Activated CD4-positive, alpha-beta T cell treated with anti-CD3 and anti-CD28 coated beads, Interleukin-2, amount 50 U/mL, for 4 hours (primary cell): ENCODE results near the gene IQSEC2.

Experiments
- DNase-seq, 2 experiments: peaks; one replicate each; pipeline ENCODE4 v3.0.0-alpha.2; 2020

The IQSEC2 gene

DNA sequence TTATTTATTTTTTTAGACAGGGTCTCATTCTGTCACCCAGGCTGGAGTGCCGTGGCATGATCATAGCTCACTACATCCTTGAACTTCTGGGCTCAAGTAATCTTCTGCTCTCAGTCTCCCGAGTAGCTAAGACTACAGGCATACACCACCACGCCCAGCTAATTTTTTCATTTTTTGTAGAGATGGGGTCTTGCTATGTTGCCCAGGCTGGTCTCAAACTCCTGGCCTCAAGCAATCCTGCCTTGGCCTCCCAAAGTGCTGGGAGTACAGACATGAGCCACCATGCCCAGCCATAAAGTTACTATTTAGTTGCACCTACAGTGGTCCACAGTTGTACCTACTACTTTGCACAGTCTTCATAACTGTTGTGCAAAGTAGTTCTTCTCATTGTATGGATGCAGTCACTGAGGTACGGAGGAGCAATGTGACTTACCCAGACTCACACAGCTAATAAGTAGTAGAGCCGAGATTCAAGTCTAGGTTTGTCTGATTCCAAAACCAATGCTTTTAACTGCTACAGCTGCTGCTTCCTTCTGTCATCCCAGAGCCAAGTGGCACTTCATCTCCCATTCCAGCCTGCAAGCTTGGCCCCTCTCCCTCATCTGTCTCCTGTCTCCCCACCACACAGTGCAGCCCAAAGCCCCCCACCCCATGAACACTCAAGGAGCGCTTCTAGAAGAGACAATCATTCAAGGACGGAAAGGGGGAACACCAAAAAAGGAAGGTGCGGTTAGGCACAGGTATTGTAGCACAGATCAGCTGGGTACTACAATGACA lies 24.0 kb upstream of the IQSEC2 start:
- no peak for DNase-seq

DNA sequence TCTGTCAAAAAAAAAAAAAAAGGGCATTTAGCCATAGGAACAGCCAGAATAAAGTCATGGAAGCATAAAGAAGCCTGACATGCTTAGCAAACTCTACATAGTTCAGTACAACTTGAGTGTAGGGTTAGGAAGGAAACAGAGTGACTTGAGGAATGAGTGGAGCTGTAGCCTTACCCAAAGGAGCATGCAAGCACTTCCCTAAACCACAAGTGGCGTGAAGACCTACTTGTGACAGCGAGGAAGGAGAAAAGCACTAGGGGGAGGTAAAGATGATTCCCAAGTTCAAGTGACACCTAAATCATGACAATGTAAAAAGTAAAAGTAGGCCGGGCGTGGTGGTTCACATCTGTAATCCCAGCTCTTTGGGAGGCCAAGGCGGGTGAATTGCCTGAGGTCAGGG lies 21.8 kb upstream of the IQSEC2 start:
- no peak for DNase-seq

DNA sequence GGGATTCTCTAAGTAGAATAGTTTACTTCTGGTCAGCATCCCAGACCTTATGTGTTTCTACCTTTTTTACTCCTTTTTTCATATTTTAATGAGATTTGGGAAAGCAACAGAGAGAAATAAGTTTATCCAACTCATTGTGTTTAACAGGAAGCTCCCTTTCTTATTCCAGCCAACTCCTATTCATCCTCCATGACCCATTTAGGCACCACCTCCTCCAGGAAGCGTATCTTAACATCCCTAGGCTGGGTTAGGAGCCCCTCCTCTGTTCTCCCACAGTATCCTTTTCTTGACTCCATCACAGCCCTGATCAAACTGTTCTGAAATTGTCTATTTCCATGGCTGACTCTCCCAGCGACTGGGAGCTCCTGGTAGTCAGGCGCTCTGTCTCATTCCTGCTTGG lies 18.8 kb upstream of the IQSEC2 start:
- DNase-seq, result no peak

DNA sequence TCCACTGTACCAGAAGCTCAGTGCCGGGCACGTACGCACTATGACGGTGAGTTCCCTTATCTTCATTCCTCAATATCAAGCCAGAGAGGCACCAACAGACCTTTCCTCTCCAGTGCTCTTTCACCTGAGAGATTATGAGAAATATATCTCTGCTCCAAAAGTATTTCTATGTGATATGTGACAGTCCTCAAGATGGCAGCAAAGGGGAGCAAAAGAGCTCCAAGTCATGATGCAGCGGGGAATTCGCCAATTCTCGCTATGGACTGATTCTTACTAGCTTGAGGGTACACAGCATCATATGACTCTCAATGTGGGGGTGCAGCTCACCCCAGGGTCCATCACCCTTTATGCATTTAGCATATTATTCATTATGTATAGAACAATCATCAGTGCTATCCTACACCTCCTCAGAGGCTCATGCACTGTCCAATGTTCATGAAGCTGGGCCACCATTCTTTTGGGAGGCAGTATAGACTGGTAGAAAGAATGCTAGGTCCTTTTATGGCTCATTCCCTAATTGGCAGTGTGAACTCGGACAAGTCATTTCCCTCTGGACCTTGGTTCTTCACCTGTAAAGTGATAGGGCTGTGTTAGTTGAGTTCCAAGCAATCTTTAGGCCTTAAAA lies 12.8 kb upstream of the IQSEC2 start:
- no peak for DNase-seq

DNA sequence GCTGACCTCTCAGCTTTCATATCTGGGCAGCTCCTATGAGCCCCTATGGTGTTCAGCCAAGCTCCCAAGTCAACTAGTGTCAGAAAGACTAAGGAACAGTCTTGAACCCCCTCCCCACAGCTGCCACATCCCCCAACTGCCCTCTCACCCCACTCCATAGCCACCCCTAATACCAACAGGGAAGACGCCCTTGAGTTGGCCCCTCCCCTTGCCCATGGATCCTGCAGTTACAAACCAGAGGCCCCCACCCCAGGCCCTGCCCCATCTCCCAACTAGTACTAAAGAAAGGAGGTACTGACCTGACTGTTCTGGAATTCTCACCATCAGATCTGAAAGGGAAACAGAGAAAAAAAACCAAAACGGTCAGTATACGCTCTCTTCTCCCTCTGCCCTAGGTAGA lies 10.2 kb upstream of the IQSEC2 start:
- no peak for DNase-seq

DNA sequence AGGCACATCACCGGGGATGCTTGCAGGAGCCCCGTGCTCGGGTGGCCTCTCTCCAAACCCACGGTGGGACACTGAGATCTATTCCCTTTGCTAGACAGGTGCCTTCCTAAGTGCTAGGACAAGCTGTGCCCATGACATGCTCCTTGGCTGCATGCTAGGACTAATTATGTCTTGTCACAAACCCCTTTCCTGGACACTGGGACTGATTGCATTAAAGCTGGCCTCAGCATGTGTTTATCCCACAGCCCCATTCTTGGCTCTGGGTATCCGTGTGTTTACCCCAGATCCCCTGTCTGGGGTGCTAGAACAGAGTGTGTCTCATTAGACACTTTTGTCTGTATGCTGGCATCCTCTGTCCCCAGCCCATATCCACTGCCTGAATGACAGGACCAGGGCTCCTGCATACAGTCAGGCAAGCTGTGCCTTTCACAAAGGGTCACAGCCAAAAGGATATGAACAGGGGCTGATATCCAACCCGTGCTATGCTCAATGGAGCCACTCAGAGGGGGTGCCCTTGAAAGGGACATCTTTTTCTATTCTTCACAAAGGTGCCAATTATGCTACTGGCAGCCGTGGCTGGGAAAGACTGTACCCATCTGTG lies 9.2 kb upstream of the IQSEC2 start:
- no peak for DNase-seq

DNA sequence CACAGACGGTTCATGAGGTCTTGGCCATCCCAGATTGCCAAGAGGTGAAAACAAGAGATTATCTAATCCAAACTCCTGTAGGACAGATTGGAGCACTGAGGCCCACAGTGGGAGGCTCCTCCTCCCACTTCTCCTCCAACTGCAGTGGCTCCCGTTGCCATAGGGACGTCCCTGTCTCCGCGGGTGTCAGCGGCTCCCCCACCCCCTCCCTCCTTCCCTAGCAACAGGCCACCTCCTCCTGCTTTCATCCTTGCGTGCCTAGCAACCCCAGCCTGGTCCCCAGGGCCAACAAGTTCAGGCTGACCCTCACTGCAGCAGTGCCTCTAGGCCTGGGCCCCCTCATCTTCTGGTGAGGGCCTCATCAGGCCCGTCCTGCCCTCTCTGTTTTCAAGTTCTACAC lies 6.8 kb upstream of the IQSEC2 start:
- DNase-seq, result no peak

DNA sequence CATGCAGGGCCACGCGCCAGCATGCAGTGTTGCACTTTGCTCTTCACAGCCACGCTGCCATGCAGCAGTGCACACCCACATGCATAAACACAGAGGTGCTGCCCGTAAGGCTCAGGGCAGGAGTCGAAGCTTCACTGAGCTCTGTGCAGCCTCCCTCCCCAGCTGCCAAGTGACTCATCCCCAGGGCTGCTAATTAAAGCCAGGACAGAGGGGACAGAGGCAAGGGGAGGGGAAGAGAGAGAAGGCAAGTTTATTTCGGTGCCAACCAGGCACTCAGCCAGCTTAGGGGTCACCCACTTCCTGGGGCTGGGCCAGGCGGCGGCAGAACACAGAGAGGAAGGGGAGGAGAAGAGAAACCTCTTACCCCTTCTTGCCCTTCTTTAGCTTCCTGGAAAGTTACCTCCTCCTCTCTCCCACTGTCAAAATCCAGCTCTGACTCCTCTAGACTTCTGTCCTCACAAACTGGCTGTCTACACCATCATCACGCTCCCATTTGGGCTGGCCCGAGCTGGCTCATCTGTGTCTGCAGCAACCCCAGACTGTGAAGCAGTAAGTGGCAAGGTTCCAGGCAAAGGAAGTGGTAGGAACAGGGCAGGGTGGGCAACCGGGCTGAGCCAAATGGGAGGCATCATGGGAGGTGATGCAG lies 6.2 kb upstream of the IQSEC2 start:
- no peak for DNase-seq

DNA sequence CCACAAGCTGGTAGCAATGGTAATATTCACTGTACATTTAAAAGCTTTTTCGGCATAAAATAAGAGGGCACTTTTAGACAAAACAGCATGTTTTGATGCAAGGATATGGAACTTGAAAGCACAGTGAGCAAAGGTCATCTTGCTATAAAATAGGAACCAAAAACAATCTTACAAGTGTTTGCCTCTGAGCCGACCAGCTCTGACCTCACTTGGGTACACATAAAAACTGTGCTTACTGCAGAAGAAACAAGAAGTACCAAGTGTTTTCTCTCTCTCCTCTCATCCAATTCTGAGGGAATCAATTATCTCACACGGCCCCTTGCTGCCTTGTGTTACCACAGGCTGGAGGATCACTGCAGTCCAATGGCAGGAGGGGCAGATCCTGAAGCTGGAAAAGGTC lies 4.8 kb upstream of the IQSEC2 start:
- no peak for DNase-seq

DNA sequence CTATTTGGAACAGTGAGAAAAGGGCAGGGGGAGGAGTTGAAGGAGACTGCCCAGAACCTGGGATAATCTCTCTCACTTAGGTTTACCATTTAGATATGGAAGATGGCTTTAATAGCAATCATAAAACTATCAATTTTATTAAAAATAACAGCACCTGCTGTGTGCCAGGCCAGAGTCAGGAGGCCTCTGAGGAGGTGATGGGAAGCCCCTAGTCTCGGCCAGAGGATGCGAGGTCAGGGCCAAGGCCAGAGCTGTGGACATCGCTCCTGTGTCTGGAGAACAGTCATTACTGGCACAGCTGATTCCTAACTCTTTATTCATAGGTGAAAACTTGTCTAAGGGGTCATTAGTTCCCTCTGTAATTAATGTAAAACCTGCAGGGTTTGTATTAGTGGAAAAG lies 4.2 kb upstream of the IQSEC2 start:
- no peak for DNase-seq

DNA sequence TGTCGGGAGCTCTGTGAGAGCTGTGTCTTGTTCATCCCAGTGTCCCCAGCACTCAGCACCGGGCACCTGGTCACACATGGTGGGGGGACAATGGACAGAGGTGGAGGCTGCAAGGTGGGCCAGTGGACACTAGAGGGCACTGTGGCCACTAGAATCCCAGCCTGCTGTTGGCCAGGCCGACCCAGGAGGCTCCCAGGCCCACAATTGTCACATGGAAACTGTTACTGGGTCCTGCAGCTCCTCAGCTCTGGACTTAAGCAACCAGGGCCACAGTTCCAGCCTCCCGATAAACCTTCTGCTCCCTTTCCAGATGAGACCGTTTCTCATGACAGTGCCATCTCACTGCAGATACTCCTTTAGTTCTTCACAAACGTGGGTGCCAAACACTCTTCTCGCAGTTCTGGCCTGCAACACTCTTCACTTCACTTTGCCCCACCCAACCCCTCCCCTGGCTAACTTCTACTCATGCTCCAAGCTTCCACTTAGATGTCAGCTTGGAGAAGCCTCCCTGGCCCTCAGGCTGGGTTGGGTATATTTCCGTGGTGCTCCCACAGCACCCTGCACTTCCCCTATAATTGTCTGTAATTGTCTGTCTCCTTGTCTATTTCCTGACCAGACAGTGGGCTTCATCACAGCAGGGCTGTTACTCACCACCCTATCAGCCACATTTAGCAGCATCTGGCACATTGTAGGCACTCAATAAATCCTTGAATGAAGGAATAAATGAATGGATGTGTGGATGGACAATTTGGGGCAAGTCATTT lies 3.5 kb upstream of the IQSEC2 start:
- peak; percentile 21 to 23 for DNase-seq

DNA sequence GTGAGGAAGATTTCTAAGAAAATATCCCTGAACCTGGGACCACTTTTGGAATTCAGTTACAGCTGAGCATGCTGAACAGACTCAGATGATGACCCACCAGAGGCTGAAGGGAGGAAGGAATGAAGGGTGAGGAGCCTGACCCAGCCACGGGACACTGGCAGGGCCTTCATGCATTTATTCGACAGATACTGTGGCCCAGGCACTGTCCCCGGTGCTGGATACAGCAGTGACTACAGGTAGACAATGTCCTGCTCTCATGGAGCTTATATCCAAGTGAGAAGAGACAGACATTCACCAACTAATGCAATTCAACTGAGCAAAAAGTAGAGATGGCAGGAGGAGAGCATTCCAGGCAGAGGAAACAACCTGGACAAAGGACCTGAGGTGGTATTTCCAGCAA lies 2.2 kb upstream of the IQSEC2 start:
- no peak for DNase-seq

DNA sequence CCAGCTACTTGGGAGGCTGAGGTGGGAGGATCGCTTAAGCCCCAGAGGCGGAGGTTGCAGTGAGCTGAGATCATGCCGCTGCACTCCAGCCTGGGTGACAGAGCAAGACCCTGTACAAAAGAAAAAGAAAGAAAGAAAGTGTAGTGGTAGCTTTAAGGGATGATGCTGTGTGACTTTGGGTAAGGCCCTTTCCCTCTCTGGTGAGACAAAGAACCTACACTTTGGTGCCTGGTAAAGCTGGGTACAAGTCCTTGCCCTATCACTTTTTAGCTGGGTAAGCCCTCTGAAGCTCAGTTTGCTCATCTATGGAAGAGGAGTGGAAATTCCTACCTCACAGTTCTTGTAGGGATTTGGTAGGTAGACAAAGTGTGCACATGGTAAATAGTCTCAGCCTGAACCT lies 1.7 kb upstream of the IQSEC2 start:
- no peak for DNase-seq

DNA sequence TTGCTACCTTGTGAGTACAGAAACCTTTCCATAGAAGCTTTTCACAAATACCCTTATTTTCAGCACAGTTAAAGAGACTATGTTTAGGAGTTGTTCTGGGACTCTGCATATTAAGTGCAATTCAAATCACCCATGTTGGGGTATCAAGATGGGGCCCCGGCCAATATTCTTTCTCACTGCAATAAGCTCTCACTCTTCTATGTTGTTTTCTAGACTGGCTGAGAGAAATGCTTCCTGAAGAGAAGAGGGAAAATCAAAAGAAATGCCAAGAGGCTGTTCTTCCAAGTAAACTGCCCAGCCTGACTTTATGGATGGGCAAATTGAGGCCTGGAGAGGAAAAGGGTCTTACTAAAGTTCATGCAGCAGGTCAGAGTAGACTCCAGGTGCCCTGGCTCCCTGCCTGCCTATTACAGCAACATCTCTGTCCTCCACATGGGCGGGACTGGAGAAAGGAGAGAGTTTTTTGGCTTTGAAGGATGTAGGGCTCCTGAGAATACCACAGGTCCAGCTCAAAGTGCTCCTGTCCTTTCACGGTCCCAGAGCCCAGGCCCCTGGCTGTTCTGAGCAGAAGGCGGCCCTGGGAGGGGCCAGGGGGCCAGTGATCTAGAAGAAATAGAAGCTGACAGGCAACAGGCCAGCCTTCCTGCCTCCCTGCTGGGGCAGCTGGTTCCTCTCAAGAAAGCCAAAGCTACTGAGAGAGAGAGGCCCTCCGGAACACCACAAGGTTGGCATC lies 745 bp upstream of the IQSEC2 start:
- DNase-seq, result no peak

DNA sequence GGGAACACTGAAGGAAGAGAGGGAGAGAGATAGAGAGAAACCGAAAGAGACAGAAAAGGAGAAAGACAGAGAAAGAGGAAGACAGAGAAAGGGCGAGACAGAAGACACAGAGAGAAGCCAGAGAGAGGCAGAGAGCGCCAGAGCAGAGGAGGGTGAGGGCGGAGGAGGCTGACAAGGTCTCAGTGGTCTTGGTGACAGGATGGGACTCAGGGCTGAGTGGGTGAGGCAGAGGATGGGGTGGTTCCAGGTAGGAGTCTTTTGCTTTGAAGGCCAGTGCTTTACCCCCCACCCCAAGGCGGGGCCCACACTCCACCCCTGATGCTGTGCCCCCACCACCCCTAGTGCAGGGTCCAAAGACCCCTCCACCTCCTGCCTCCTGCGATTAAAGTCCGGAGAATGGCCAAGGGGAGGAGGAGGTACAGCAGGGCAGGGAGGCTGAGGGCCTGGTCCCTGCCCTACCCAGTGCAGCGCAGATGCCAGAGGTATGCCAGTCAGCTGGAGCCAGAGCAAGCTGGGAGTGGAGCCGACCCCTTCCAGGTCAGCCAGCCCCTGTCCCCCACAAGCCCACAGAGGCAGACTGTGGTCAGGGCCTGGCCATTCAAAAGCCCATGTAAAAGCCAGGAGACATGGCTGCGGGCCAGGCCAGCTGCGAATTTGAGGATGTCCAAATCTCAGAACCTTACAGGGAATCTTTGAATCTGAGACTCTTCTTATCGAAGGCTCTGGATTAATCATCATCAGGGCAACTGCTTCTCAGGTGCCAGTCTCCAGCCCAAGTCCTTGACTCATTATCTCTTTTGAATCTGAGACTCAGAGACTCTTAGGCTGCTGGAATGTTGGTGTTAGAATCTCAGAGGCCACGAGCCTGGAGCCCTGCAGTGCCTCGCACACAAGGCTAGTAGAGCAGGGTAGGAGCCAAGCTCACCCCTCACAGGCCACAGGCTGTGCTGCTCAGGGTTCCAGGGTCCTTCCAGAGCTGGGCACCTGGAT lies 758 bp downstream of the IQSEC2 start:
- DNase-seq, result no peak

DNA sequence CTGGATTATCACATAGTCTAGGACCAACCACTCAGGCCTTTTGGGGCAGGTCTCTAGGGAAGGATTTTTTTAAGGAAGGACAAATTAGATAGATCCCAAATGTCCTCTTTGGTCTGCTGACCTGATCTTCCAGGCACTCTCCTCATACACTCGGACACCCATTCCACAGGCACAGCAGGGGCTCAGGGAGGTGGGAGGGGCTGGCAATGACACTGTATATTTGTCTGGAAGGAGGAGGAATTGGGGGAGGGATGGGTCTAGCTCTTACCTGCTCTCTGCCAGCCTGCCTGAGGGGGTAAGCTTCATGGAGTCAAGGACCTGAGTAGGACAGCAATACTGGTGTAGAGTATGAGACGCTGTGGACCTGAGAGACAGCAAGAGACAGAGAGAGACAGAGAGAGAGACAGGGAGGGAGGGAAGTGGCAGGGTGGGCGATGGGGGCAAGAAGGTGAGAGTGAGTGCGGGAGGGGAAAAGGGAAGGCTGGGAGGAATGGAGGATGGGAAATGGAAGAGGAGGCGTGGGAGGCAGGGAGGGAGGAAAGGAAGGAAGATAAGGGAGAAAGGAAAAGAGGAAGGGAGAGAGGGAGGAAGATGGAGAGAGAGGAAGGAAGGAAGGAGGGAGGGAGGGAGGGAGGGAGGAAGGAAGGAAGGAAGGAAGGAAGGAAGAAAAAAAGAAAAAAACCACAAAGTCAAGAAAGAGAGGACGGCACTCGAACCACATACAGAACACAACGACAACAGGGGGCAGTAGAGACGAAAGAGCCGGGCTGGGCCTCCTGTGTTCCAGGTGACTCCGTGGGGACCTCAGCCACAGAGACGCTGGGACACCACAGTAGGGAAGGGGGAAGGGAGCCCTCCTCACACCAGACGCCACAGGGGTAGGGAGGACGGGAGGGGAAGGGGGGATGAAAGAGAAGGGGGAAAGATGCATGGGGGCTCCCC lies 1.8 kb downstream of the IQSEC2 start:
- no peak for DNase-seq

DNA sequence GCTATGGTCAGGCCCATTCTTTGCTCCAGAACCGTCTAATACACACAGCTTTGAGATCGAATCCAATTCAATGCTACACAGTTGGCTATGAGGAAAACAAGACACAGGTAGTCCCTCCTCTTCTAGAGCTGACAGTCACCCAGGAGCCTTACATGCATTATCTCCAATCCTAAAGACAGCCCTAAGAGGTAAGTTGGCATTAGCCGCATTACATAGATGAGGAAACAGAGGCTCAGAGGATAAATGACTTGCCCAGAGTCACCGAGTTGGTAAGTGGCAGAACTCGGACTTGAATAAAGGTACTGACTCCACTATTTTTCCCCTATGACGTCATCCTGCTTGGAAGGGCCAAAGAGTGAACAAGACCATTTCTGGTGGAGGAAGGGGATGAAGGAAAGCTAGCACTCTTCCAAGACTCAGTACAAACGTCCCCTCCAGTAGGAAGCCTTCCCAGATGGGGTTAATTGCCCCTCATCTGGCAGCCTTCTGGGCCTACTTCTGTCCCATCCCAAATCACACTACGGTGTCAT lies 8.5 kb downstream of the IQSEC2 start:
- DNase-seq, result no peak

DNA sequence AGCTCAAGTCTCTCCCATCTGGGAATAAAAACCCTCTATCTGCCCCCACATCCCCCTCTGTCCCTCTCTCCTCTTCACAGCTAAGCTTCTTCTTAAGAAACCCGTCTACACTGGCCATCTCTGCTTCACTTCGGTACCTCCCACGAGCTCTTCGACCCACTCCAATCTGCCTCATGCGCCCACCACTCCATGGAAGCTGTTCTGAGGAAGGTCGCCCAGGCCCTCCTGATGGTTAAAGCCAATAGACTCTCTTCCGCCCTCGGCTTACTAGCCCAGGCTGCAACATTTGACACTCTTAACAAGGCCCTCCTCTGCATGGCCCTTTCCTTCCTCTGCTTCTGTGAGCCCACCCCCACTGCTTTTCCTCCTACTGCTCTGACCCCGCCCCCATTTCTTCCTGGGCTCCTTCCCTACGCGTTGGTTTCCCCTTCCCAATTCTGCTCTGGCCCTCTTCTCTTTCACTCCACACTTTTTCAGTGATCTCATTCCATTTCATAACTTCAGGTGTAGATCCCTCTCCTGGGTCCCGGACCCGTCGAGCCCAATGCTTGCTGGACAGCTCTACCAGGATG lies 11.8 kb downstream of the IQSEC2 start:
- no peak for DNase-seq

DNA sequence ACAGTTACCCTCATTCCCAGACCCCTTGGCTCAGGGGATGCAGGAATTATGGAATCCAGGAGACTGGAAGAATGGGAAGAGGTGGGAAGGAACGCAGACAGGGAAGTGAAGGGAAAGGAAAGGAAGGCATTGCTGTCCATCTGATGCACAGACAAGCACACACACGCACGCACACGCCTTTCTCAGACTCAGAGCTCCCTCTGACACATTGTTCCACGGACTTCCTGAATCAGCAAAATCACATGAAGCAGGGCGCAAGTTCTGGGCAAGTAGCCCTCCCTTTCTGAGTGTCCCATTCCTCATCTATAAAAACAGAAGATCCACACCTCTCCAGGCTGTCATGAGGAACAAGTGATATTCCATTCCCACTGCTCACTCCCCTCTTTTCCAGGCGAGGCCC lies 13.2 kb downstream of the IQSEC2 start:
- DNase-seq, result no peak
